NAMALWA (cell line): ENCODE measurements around the gene MSX2.

Experiments used
- DNase-seq: peaks from one replicate; pipeline ENCODE4 v3.0.0-alpha.2; 2015; ENCODE audit warnings: low spot score

The MSX2 gene

GRCh38 chr5:174718880-174719610, 5.3 kb upstream of the MSX2 start:
- no peak for DNase-seq

- no peak for DNase-seq
Observed at GRCh38 chr5:174719793-174720611, 4.4 kb upstream of the MSX2 start.

GRCh38 chr5:174720612-174721529, 3.5 kb upstream of the MSX2 start:
- DNase-seq = no peak

GRCh38 chr5:174721530-174722432, 2.6 kb upstream of the MSX2 start:
- no peak for DNase-seq

GRCh38 chr5:174722500-174722899, 1.9 kb upstream of the MSX2 start:
- DNase-seq = no peak

GRCh38 chr5:174723315-174723978, 935 bp upstream of the MSX2 start:
- no peak for DNase-seq

- DNase-seq = no peak
Observed at GRCh38 chr5:174723979-174724483, 351 bp upstream of the MSX2 start.

- no peak for DNase-seq
Observed at GRCh38 chr5:174725261-174725990, 1.0 kb downstream of the MSX2 start.

GRCh38 chr5:174725991-174726601, 1.7 kb downstream of the MSX2 start:
- no peak for DNase-seq

- DNase-seq = no peak
Observed at GRCh38 chr5:174726916-174727793, 2.8 kb downstream of the MSX2 start.

GRCh38 chr5:174727794-174728680, 3.7 kb downstream of the MSX2 start:
- no peak for DNase-seq

- no peak for DNase-seq
Observed at GRCh38 chr5:174729075-174729680, 4.8 kb downstream of the MSX2 start.

GRCh38 chr5:174731214-174732035, 7.0 kb downstream of the MSX2 start:
- no peak for DNase-seq

- DNase-seq = no peak
Observed at GRCh38 chr5:174732036-174733020, 7.9 kb downstream of the MSX2 start.
